ELR (cell line): ENCODE results near the gene AOC2.
A peak's percentile ranks its signal among the peaks of the same experiment; 100 is the strongest.
"Not testable (repeated sequence)": the region's sequence is repeated elsewhere in the genome, so short reads cannot be mapped to it uniquely, and the experiment has no call there.

Experiments
- DNase-seq: peaks from one replicate; pipeline ENCODE4 v3.0.0-alpha.2; 2015; ENCODE audit warnings: low read depth

Gene AOC2

DNA sequence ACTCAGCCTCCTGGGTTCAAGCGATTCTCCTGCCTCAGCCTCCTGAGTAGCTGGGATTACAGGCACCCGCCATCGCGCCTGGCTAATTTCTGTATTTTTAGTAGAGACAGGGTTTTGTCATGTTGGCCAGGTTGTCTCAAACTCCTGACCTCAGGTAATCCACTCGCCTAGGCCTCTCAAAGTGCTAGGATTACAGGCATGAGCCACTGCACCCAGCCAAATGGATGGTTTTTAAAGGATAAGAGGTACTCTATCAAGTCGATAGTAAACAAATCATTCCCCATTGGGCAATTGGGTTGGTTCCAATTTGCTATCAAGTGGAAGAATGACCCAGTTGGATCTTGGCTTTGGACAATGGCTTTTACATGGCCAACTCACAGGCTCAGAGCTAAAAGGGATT is 37.3 kb downstream of the AOC2 start:
- not testable (repeated sequence) for DNase-seq

GRCh38 chr17:42882166-42882565 is 37.8 kb downstream of the AOC2 start:
- no peak for DNase-seq

- peak; percentile 33 for DNase-seq
Measured at GRCh38 chr17:42883802-42884558, 39.6 kb downstream of the AOC2 start.

DNA sequence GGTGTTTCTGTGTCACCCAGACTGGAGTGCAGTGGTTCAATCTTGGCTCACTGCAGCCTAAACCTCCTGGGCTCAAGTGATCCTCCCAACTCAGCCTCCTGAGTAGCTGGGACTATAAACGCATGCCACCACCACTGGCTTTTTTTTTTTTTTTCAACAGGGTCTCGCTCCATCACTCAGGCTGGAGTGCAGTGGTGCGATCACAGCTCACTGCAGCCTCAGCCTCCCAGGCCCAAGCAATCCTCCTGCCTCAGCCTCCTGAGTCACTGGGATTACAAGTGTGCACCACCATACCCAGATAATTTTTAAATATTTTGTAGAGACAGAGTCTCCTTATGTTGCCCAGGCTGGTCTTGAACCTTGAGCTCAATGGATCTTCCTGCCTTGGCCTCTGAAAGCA is 41.4 kb downstream of the AOC2 start:
- not testable (repeated sequence) for DNase-seq

- DNase-seq: no peak
Measured at GRCh38 chr17:42886283-42887176, 42.1 kb downstream of the AOC2 start.

- DNase-seq: no peak
Measured at GRCh38 chr17:42889809-42890208, 45.4 kb downstream of the AOC2 start.

DNA sequence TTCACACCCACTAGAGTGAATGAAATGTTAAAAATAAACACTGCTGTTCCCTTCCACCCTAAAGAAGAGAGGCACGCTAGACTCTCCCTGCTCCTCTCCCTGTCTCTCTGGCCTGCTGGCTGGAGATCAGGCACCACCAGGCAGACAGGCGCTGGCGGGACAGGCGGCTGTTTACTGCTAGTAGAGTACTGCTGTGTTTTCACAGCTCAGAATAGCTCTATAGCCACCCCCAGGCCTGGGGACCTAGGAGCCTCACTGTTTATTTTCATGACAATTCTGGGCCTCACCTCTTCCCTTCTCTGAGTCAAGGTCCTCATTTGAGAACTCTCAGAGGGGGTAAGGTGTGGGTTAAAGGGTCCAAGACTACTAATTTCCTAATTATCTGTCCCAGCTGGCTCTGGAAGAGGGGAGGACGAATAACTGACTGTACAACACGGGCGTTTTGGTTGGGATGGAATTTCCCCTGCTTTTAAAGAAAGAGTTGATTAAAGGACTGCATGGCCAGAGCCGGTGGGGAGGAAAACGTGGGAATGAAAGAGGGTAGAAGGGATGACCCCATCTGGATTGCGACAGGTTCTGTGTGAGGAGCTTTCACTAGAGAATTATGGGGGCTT is 47.3 kb downstream of the AOC2 start:
- DNase-seq: no peak

- DNase-seq: no peak
Measured at GRCh38 chr17:42893359-42893758, 49.0 kb downstream of the AOC2 start.

- no peak for DNase-seq
Measured at GRCh38 chr17:42894283-42895184, 50.2 kb downstream of the AOC2 start.

- peak; percentile 92 for DNase-seq
Measured at GRCh38 chr17:42895185-42895555, 50.8 kb downstream of the AOC2 start.

DNA sequence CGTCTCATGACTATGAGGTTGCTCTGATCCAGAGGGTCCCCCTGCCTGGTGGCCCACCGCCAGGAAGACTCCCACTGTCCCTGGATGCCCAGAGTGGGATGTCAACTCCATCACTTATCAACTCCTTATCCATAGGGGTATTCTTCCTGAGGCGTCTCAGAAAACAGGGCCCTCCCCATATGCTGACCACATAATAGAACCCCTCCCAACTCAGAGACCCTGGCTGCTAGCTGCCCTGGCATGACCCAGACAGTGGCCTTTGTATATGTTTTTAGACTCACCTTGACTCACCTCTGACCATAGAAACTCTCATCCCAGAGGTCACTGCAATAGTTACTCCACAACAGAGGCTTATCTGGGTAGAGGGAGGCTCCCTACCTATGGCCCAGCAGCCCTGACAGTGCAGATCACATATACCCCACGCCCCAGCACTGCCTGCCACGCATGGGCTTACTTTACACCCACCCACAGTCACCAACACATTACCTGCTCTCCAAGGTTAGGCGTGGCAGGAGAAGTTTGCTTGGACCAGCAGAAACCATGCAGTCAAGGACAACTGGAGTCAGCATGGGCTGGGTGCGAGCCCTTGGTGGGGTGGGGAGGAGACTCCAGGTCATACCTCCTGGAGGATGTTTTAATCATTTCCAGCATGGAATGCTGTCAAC is 53.9 kb downstream of the AOC2 start:
- DNase-seq: no peak

- DNase-seq: not testable (repeated sequence)
Measured at GRCh38 chr17:42899981-42900380, 55.6 kb downstream of the AOC2 start.
